NCI-H774 (cell line): ENCODE data around the gene KCNE2.

Experiments
- DNase-seq: peaks from one replicate; lab custom pipeline; 2025; lab: John Stamatoyannopoulos, UW

Gene KCNE2

GRCh38 chr21:34363733-34364132, at the start of gene KCNE2:
Gene KCNE2, plus strand, starts transcription at chr21:34364006. Its CDS starts 6,473 bp downstream, at chr21:34370479.
- DNase-seq, result no peak

- no peak for DNase-seq
Measured at GRCh38 chr21:34319585-34319984, 44.2 kb upstream of the KCNE2 start.

GRCh38 chr21:34320011-34320410, 43.8 kb upstream of the KCNE2 start:
- no peak for DNase-seq

GRCh38 chr21:34330055-34330454, 33.8 kb upstream of the KCNE2 start:
- no peak for DNase-seq

GRCh38 chr21:34331726-34332125, 32.1 kb upstream of the KCNE2 start:
- no peak for DNase-seq

GRCh38 chr21:34332347-34332746, 31.5 kb upstream of the KCNE2 start:
- no peak for DNase-seq

GRCh38 chr21:34333121-34333739, 30.6 kb upstream of the KCNE2 start:
- DNase-seq, result no peak

- peak; percentile 68 for DNase-seq
Measured at GRCh38 chr21:34335316-34335715, 28.5 kb upstream of the KCNE2 start.

- DNase-seq, result no peak
Measured at GRCh38 chr21:34336245-34336644, 27.6 kb upstream of the KCNE2 start.

- no peak for DNase-seq
Measured at GRCh38 chr21:34336756-34337391, 26.9 kb upstream of the KCNE2 start.

GRCh38 chr21:34337741-34338140, 26.1 kb upstream of the KCNE2 start:
- no peak for DNase-seq

- no peak for DNase-seq
Measured at GRCh38 chr21:34338226-34338625, 25.6 kb upstream of the KCNE2 start.

GRCh38 chr21:34340061-34340460, 23.7 kb upstream of the KCNE2 start:
- no peak for DNase-seq

GRCh38 chr21:34342476-34342875, 21.3 kb upstream of the KCNE2 start:
- no peak for DNase-seq

- DNase-seq, result no peak
Measured at GRCh38 chr21:34343347-34343746, 20.5 kb upstream of the KCNE2 start.

GRCh38 chr21:34343838-34344381, 19.9 kb upstream of the KCNE2 start:
- no peak for DNase-seq

- no peak for DNase-seq
Measured at GRCh38 chr21:34344584-34344983, 19.2 kb upstream of the KCNE2 start.

- DNase-seq, result no peak
Measured at GRCh38 chr21:34345091-34345871, 18.5 kb upstream of the KCNE2 start.

GRCh38 chr21:34345892-34346291, 17.9 kb upstream of the KCNE2 start:
- DNase-seq, result no peak

GRCh38 chr21:34348890-34349519, 14.8 kb upstream of the KCNE2 start:
- no peak for DNase-seq

GRCh38 chr21:34351786-34352241, 12.0 kb upstream of the KCNE2 start:
- peak; percentile 49 for DNase-seq

- no peak for DNase-seq
Measured at GRCh38 chr21:34352556-34352955, 11.2 kb upstream of the KCNE2 start.
